Measurements from ENCODE around the gene ANKHD1. TPM values are rescaled to one million over a fixed set of nuclear protein-coding genes. Genes with fewer than 3 reads are reported as not detected.
"Not testable (repeated sequence)": the region's sequence is repeated elsewhere in the genome, so short reads cannot be mapped to it uniquely, and the experiment has no call there.

The ANKHD1 gene
- total RNA-seq, 2 donors from 2014 or later = 106 to 173 TPM

GRCh38 chr5:140418862-140419520 lies 17.4 kb downstream of the ANKHD1 start:
- no peaks in the 10 kb centered on the region for H3K27me3 ChIP-seq (replicated peaks; ENCODE audit: insufficient read depth)
- no peaks in the 10 kb centered on the region for H3K36me3 ChIP-seq
- H3K4me1 ChIP-seq (ENCODE audit: control insufficient read depth in 1 of 2, low read depth in 2 of 2) = peaks cover 5 to 21% of the 10 kb centered on the region in 2 donors
- no peaks in the 10 kb centered on the region for H3K9me3 ChIP-seq
- H3K27ac ChIP-seq = no peak overlapping the region
- ATAC-seq (ENCODE audit: insufficient number of reproducible peaks, low FRiP score, low read depth) (no peak), DNase-seq (ENCODE audit: low spot score) (no peak)
- no peak overlapping the region for H3K4me3 ChIP-seq
- TF ChIP-seq CTCF (IDR thresholded peaks at IDR 0.05) = no peak

- DNase-seq (ENCODE audit: low spot score) (no peak), ATAC-seq (ENCODE audit: insufficient number of reproducible peaks, low FRiP score, low read depth) (no peak)
- H3K4me3 ChIP-seq = no peak overlapping the region
- H3K36me3 ChIP-seq = no peaks in the 10 kb centered on the region
- H3K27me3 ChIP-seq (replicated peaks; ENCODE audit: insufficient read depth) = no peaks in the 10 kb centered on the region
- no peak overlapping the region for H3K27ac ChIP-seq
- peaks cover 8 to 21% of the 10 kb centered on the region in 2 donors for H3K4me1 ChIP-seq (ENCODE audit: control insufficient read depth in 1 of 2, low read depth in 2 of 2)
- H3K9me3 ChIP-seq = no peaks in the 10 kb centered on the region
- TF ChIP-seq CTCF (IDR thresholded peaks at IDR 0.05) = no peak
These were observed 18.6 kb downstream of the ANKHD1 start for GRCh38 chr5:140420226-140420570.

GRCh38 chr5:140420665-140421361 lies 19.2 kb downstream of the ANKHD1 start:
- no peak for ATAC-seq (ENCODE audit: insufficient number of reproducible peaks, low FRiP score, low read depth)
- no peak overlapping the region for H3K4me3 ChIP-seq

GRCh38 chr5:140421375-140421774 lies 19.7 kb downstream of the ANKHD1 start:
- not testable (repeated sequence) for H3K4me3 ChIP-seq; ATAC-seq (ENCODE audit: insufficient number of reproducible peaks, low FRiP score, low read depth); DNase-seq (ENCODE audit: low spot score); H3K36me3 ChIP-seq; H3K27me3 ChIP-seq (replicated peaks; ENCODE audit: insufficient read depth); H3K9me3 ChIP-seq; H3K27ac ChIP-seq
- peaks cover 8 to 21% of the 10 kb centered on the region in 2 donors for H3K4me1 ChIP-seq (ENCODE audit: control insufficient read depth in 1 of 2, low read depth in 2 of 2)

More at GRCh38 chr5:140420665-140421361, 19.2 kb downstream of the ANKHD1 start:
- H3K36me3 ChIP-seq = no peaks in the 10 kb centered on the region
- no peak for TF ChIP-seq CTCF (IDR thresholded peaks at IDR 0.05)
- H3K27me3 ChIP-seq (replicated peaks; ENCODE audit: insufficient read depth) = no peaks in the 10 kb centered on the region
- H3K9me3 ChIP-seq = no peaks in the 10 kb centered on the region
- peaks cover 8 to 21% of the 10 kb centered on the region in 2 donors for H3K4me1 ChIP-seq (ENCODE audit: control insufficient read depth in 1 of 2, low read depth in 2 of 2)
- H3K27ac ChIP-seq = no peak overlapping the region
- no peak for DNase-seq (ENCODE audit: low spot score)

GRCh38 chr5:140423609-140424008 lies 22.0 kb downstream of the ANKHD1 start:
- no peak overlapping the region for H3K27ac ChIP-seq
- no peak for DNase-seq (ENCODE audit: low spot score)
- no peak for TF ChIP-seq CTCF (IDR thresholded peaks at IDR 0.05)
- H3K9me3 ChIP-seq = no peaks in the 10 kb centered on the region
- ATAC-seq (ENCODE audit: insufficient number of reproducible peaks, low FRiP score, low read depth) = no peak
- H3K27me3 ChIP-seq (replicated peaks; ENCODE audit: insufficient read depth) = no peaks in the 10 kb centered on the region
- peaks cover 8 to 20% of the 10 kb centered on the region in 2 donors for H3K4me1 ChIP-seq (ENCODE audit: control insufficient read depth in 1 of 2, low read depth in 2 of 2)
- no peaks in the 10 kb centered on the region for H3K36me3 ChIP-seq
- no peak overlapping the region for H3K4me3 ChIP-seq
